NCI-H526 (cell line): ENCODE data around the gene PNKD.
"Not testable (repeated sequence)": the region's sequence is repeated elsewhere in the genome, so short reads cannot be mapped to it uniquely, and the experiment has no call there.

Experiments
- DNase-seq, 2 experiments: peaks; one replicate each; lab custom pipeline; 2025; lab: John Stamatoyannopoulos, UW

PNKD gene

DNA sequence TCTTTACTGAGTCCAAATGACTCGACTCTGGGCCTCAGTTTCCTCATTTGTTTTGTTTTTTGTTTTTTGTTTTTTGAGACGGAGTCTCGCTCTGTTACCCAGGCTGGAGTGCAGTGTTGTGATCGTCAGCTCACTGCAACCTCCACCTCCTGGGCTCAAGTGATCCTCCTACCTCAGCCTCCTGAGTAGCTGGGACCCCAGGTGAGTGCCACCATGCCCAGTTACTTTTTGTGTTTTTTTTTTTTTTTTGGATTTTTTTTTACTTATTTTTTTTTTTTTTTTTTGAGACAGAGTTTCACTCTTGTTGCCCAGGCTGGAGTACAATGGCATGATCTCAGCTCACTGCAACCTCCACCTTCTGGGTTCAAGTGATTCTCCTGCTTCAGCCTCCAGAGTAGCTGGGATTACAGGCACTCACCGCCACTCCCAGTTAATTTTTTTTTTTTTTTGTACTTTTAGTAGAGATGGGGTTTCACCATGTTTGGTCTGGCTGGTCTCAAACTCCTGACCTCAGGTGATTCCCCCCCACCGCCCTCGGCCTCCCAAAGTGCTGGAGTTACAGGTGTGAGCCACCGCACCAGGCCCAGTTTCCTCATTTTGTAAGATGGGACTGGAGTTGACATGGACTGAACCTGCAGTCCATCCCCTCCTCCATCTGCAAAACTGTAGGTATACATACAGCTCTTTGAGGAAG, 3.0 kb downstream of the PNKD start:
- not testable (repeated sequence) for DNase-seq

DNA sequence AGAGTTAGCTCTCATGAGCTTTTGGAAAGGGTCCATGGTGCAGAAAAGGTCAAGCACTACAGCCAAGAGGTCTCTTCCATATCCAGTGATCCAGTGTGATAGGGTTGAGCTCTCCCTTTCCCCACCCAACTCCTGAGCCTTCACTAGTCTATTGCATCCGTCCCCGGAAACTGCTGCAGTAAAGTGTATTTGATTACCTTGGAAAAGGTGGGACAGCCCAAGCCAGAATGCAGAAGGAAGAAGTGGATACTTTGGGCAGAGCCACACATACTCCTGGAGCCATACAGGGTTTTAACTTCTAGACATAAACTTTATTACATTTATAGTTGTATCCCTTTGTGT, 3.6 kb downstream of the PNKD start:
- DNase-seq = no peak

DNA sequence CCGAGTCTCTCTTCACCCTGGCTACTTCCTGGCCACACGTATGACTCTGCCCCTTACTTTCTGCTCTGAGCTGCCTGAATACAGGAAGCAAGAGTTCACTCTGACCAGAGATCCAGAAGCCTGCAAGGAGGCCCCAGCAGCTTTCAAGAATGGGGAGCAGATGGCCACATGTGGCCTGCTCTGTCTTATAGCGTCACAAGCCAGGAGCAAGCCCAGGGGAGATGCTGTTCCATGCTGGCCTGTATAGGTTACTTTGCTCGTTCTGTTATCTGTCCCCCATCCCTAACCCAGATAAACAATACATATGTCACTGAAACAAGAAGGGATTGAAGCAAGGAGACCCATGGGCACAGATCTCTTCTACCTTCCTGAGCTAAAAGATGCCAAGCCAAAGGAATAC, 4.3 kb downstream of the PNKD start:
- no peak for DNase-seq

DNA sequence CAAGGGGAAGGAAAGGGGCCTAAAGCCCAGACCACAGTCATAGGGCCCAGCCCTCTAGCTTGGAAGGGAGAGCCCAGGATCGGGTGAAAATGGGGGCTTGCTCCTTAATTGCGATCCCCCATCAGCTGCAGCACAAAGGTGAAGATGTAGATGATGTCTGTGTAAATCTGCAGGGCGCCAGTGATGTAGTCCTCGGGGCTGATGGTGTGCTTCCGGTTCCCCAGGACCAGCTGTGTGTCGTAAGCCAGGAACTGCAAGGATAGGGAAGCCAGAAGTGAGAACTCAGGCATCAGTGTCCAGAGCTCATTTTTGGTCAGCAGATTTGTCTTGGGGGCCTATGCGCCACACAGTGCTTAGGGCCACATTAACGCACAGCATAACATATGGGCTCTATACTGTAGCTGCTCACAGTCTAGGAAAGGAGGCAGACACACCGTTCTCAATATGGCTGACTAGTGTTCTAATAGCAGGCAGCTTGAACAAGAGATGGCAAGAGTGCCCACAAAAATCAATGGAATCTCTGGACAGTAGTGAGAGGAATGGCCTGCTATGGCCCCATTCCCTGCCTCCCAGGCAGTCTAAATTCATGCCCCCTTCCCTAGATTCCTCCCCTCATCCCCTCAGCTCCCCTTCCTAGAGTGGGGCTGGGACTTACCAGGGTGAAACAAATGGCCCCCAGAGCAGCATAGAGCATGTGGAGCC, 5.2 kb downstream of the PNKD start:
- no peak for DNase-seq

DNA sequence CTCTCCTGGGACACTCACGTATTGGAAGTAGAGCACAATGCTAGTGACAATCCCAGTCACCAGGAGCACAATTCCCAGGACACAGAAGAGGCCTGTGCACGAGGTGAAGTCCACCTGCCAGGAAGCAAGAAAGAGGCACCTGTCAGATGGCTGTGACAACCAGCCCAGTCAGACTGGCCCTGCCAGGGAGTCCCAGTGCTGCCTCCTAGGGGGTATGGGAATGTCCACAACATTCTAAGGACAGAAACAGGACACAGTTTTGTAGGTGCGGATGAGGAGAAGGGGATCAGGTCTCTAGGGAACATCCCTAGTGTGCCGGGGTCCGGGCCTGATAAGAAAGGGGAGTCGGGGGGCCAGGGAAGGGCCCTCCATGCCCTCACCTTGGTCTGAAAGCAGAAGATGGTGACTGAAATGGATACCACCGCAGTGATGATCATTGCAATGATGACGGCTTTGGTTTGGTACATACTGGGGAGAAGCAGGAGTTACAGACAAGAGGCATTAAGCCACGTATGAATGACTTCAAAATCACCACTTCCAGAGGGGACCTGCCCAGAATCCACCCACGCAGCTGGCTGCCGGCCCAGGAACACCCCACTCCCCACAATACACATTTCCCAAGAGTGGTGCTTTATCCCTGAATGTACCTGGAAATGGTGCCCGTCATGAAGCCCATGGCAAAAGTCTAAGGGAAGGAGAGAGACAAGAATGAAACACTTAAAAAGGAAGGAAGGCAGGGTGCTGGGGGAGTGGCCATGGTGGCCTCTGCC, 6.9 kb downstream of the PNKD start:
- peak in 1 of 2 experiments; percentile 24 for DNase-seq

DNA sequence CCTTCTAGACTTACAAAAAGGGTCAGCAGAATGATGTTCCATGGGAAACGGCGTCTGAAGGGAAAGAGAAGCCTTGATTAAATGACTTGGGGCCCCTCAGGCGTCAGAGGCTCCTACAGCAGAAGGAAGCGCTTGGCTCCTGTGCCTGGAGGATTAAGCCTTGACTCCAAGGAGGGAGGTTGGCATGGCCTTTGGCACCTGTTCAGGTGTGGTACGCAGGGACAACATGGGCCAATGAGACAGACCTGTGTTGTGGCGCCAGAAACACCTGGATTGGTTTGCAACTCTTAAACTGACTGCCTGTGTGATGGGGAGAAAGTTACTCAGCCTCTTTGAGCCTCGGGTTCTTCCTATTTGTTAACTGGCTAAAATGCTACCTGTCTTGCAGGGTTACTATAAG, 7.6 kb downstream of the PNKD start:
- DNase-seq = no peak

DNA sequence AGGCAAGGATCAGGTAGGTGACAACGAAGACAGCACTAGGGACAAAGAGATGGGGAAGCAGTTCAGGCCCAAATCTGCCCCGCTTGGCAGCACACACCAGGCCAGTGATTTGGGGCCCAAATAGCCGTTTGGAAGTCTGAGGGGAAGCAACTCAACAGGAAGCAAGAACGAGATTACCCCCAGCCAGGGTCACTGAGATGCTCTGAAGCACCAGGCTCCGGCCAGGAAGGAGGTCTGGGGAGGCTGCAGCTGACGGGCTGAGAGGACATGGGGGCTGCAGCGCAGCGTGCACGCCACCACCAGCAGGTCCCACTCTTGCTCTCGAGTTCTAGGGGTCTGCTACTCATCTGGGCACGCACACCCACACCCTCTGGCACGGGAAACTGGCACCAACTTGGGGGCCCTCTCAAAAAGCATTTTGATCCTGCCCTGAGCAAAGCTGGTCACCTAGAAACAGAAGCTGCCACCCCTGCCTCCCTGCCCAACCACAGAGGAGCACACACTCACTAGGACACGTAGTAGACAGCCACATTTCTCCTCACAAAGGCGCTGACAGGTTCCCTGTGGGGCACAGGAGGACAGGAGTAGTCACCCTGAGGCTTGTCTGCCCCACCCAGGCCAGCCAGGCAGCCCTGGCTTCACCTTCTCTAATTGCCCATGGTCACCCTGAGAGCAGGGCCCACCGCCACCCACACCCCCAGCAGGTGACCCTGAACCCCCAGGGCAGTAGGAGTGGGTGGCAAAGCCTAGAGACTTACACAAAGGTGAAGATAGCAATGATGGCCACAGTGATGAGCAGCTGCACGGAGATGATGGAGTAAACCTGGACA, 8.4 kb downstream of the PNKD start:
- no peak for DNase-seq

DNA sequence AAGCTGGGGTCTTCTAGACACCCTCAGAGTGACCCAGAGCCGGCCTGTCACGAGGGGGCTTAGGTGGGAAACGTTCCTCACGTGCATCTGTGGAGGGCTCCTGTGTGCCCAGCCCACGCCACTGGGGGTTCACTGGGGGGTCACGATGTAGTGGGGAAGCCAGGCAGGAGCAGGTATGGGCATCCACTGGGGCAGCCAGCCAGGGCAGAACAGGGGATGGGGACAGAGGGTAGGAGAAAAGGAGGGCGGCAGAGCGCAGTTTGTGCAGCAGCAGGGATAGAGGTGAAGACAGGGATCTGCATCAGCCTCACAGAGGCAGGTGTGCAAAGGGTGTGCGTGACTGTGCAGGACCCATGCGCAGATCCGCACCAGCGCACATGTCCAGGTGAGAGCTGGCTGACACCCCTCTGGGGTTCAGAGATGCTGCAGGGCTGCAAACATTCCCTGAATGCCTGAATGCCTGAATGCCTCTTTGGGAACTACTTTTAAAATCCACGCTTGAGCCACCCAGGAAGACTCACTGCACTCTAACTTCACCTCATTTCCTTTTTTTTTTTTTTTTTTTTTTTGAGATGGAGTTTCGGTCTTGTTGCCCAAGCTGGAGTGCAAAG, 10.0 kb downstream of the PNKD start:
- no peak for DNase-seq

DNA sequence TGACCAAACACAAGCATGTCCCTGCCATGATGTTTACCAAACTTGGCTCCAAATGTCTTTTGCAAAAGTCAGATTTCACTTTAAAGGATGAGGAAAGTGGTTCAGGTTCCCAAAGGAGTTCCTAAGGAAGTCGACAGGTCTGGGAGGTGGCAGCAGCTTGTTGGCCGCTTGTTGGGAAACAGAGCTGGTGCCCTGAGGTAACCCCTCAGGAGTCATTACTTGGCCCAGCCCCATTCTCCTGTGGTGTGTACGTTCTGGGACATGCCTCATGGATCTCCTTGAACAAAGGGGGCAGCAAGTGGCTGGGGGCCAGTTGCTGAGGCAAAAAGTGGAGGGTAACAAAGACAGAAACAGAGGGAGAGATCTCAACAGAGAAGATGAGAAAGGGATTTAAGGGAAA, 11.1 kb downstream of the PNKD start:
- DNase-seq = no peak

DNA sequence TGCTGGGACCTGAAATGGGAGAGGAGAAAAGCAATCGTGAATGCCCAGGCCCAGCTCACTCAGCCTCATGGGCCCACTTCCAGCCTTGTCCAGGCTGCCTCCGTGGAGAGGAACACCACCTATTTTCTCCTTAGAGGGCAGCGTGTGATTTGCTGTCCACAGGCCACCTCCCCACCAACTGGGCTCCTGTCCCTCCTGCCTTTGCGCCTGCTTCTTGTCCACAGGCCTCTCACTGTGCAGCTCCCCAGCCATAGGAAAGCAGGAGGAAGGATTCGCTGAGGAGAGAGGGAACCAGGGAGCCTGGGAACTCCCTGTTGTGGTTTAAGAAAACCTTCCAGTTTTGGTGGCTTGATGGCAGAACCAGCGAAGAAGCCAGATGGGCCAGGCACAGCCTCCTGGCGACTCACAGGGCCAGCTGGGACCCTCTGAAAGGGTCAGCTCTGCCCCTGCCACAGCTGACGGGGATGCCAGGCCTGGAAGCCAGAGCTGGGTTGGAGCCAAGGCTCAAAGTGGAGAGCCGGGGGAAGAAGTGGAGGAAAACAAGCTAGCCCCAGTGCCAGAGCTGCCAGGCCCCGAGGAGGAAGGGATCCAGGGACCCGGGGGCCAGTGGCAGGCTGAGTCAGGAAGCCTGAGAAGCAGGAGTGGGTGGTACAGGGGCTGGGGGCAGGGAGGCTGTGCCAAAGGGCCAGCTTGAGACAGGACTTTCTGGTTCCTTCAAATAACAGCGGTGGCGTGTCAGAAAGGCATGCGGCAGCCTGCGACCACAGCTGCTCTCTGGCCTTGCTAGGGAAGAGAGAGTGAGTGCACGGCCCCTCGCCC, 12.1 kb downstream of the PNKD start:
- no peak for DNase-seq

DNA sequence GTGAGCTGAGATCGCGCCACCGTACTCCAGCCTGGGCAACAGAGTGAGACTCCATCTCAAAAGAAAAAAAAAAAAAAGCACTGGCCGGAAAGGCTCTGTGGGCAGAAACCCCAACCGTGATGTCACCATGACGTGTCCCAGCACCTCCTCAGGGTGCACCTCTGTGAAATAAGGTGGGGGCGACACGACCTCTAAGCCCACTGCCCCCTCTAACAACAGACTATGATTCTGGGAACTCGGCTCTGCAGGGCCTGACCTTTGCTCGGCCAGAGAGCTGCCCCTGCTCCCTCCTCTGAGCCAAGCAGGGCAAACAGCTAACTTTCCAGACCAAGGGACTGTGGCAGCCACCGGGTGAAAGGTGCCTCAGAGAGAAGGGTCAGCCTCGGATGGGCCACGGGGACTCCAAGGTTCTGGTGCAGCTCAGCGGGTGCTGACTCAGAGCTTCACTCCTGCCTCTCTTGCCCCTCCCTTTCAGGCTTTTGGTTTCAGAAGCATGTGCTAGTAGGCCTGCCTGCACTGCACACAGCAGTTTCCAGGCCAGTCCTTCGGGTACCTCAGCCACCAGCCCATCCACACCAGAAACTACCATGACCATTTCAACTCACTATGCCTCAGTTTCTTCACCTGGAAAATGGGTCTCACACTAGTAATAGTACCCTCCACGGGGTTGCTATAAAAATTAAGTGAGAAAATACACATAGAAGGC, 13.9 kb downstream of the PNKD start:
- DNase-seq = no peak

DNA sequence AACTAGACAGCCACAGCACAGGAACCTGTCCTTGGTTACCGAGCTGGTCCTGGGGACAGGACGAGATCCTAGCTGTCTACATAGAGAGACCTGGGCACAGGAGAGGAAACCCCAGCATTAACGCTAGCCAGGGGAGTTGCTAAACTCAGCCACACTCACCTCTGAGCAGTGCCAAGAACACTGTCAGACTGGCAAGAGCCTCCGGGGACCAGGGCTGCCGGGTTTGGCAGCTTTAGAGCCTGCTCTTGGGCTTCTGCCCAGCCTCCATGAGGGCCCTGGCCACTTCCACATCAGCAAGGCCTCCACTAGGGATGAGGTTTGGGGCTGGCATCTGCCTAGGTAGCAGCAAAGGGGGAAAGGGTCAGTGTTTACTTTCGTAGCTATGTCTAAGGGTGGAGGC, 15.3 kb downstream of the PNKD start:
- no peak for DNase-seq

DNA sequence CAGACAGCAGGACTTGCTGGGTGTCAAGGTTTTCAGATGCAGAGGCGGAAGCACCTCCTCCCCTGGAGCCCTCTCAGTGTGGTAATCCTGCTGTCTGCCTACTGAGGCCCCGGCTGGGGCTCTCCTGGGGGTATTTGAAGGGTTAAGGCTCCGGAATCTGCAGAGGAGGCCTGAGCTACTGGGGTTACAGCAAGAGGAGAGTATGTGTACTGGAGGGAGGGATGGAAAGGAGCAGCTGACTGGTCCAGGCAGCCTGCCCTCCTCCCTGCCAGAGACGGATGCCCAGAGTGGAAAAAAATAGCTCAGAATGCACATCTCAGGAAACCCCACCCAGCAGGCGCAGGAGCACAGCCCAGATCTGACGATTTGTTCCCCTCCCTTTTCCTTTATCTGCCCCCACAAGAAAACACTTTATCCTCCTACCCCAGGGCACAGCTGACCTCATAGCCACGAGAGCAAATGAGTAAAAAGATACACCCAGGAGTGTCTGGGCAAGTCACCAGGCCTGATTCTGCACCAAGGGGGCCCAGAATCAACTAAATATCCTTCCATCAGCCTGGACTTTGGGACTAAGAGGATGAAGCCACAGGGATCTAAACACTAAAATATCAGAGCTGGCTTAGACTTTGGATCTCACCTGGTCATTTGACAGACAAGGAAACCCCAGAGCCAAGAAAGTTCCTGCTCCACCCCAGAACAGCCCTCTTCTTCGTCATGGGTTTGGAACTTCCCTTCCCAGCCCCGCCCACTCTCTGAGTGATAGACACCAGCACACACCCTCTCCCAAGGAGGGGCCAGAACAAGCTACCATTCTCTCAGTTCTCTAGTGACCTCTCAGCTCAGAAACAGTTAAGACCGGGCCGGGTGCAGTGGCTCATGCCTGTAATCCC, 16.5 kb downstream of the PNKD start:
- DNase-seq = peak in 1 of 2 experiments; percentile 18

DNA sequence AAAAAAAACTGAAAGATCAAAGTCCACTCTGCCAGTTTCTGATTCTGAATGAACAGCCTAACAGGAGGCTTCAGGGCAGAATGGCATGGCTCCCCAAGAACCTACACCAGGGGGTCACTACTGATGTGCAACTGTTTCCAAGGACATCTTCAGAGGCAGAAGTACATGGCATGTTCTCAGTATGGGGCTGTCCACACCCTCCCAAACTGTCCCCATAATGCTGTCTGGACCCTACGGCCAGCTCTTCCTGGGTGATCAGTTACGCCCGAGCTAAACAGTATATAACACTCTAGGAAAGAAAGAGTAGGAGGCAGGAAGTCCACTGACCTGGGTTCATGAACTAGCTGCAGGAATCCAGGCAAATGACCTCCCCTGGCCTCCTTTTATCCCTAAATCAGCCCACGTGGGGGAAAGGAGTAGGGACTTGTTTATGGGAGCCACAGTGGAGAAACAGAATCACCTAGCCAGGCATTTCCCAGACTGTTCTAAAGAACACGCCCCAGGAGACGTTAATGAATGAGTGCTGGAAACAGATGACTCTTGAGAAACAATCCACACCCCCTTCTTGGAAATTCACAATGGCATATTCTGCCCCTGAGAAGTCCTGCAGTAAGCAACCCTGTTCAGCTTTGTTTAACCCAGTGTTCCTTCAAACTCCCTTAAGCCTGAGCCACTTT, 19.5 kb downstream of the PNKD start:
- DNase-seq = peak in 1 of 2 experiments; percentile 35

DNA sequence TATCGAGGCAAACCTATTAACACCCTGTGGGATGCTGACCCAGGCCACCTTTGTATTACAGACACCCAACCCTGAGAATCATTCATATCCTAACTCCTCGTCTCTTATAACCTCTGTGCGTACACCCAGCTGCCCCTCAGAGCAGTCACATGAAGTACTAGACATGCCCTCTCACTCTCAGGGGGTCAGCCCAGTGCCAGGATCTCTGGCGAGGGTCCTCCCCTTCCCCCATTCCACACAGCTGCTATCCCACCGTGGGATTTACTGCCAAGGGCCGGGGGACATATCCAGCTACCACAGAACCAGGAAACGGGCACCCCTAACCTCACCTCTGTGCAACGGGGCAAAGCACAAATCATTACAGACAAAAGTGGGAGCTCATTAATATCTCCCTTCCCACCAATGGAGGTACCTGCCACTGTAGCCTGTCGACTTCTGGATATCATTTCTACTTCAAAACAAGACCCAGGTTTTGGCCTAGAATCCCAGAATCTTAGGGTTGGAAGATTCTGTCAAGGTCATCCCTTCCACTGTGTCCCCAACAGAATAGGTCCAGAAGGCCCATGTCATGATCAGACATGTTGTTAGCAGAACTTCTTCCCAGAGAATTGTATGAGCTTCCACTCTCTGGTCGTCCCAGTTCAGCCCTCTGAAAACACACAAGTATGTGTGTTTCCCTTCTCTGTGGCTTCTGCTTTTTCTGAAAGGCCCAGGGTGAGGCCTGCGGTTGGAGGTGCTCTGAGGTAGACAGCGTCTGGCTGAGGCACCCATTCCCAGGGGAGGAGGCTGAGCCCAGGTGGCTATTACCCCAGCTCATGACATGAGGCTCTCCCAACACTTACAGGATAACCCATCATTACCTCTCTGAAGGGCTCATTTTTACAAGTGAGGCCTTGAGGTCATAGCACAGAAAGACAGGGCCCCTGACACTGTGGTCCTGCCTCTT, 20.3 kb downstream of the PNKD start:
- peak in 1 of 2 experiments; percentile 76 for DNase-seq

DNA sequence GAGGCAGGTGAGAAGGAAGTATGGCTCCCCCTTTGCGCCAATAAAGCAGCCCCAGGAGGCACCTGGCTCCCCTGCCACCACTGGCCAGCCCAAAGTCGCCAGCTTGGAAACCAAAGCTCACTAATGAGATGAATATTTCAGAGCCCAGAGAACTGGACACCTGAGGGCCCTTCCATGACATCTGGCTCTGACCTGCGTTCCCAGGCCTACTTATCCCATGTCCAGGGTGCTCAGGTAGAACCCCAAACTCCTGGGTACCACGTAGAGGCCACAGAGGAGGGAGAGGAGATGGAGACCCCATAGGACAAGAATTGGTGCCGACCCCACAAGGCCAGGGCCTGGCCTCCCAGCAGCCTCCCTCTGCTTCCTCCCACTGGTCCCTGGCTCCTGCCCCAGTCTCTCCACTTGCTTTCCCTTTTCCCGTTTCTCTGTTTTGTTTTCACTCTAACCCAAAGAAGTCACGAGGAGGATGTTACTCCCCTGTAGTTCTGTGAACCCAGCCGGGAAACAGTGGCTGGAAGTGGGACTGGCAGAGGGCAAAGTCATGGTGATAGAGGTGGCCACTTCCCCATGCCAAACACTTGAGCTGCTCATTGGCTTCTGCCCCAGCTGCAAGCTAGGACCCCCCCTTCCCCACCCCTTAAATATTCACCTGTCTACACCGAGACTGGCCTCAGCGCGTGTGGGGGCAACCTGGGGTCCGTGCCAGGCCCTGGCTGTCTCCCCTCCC, 21.2 kb downstream of the PNKD start:
- no peak for DNase-seq
